ENCODE measurements around the gene RPL10.

DNA sequence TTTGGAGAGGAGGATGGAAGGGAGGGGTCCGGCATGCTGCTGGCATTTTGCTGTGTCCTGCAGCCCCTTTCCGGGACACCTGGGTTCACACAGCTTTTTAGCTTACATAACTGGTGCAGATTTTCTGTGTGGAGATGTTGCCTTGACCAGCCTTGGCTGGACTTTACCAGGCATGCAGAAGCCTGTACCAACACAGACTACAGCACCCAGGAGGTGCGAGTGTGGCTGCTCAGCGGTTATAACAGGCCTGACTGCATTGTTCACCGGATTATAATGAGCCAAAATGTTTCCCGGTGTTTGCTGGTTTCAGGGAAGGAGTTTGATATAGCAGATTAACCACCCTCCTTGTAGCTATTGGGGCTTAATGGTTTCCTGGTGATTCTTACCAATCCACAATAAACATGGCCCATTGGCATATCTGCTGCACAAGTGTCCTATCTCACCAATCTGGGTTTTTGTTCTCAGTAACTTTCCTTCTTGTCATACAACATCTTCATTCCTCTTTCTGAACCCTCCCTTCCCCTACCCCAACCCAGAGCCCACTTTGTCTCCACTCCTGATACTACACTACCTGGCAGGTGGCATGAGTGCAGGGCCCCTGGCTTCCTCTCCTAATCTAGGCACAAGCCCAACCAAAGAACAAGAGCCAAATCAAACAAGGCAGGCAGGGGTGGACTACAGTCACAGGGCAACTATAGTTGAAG is 3.9 kb downstream of the RPL10 start:
- TF ChIP-seq, protein P1, sequence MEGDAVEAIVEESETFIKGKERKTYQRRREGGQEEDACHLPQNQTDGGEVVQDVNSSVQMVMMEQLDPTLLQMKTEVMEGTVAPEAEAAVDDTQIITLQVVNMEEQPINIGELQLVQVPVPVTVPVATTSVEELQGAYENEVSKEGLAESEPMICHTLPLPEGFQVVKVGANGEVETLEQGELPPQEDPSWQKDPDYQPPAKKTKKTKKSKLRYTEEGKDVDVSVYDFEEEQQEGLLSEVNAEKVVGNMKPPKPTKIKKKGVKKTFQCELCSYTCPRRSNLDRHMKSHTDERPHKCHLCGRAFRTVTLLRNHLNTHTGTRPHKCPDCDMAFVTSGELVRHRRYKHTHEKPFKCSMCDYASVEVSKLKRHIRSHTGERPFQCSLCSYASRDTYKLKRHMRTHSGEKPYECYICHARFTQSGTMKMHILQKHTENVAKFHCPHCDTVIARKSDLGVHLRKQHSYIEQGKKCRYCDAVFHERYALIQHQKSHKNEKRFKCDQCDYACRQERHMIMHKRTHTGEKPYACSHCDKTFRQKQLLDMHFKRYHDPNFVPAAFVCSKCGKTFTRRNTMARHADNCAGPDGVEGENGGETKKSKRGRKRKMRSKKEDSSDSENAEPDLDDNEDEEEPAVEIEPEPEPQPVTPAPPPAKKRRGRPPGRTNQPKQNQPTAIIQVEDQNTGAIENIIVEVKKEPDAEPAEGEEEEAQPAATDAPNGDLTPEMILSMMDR (optimal IDR thresholded peaks at IDR 0.05 in 1 of 3, IDR thresholded peaks at IDR 0.05 in 1 of 3, conservative IDR thresholded peaks at IDR 0.05 in 1 of 3; ENCODE audit: extremely low read depth in 1 of 3, insufficient read depth in 2 of 3, low read length in 3 of 3): no peak
- TF ChIP-seq EZH2 (IDR thresholded peaks at IDR 0.05; ENCODE audit: low read length): no peak

Measured in keratinocyte (primary cell).